Prostate gland (tissue), 2 donors: ENCODE results near the gene BCCIP.

Experiments
- POLR2A ChIP-seq: fragments of 450-650 bp; IDR thresholded peaks from one replicate; pipeline ENCODE4 v1.6.1; 2016; ENCODE audit warnings: antibody characterized with exemption, mild to moderate bottlenecking
- TF ChIP-seq, protein P1 (sequence below), 4 experiments: fragments of 200-600 bp in 2 of 4; fragments of 450-650 bp in 2 of 4; sonication (generic) in 2 of 4; IDR thresholded peaks; 1 replicate in 3 of 4; 2 replicates in 1 of 4; pipeline ENCODE4 v1.5.1; 2016 to 2019; ENCODE audit warnings: antibody characterized with exemption in 4 of 4, mild to moderate bottlenecking in 2 of 4, moderate library complexity in 2 of 4

DNA sequence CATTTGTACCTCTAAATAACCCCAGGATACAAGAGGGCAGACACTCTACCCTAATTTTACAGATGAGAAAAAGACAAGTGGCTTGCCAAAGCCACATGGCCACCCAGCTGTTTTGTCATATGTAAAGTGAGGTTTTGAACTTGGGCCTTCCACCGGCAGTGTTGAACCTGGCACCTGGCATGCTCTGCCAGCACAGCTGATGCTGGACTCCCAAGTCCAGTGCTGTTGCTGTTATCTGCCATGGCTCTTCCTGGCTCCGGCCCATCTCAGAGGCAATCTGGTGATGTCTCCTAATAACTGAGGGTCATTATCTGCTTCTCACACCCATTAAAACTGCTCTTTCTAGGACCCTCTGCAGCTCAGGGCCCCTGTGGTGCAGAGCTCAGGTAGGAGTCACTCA lies 25.0 kb downstream of the BCCIP start:
- TF ChIP-seq, protein P1, sequence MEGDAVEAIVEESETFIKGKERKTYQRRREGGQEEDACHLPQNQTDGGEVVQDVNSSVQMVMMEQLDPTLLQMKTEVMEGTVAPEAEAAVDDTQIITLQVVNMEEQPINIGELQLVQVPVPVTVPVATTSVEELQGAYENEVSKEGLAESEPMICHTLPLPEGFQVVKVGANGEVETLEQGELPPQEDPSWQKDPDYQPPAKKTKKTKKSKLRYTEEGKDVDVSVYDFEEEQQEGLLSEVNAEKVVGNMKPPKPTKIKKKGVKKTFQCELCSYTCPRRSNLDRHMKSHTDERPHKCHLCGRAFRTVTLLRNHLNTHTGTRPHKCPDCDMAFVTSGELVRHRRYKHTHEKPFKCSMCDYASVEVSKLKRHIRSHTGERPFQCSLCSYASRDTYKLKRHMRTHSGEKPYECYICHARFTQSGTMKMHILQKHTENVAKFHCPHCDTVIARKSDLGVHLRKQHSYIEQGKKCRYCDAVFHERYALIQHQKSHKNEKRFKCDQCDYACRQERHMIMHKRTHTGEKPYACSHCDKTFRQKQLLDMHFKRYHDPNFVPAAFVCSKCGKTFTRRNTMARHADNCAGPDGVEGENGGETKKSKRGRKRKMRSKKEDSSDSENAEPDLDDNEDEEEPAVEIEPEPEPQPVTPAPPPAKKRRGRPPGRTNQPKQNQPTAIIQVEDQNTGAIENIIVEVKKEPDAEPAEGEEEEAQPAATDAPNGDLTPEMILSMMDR (IDR thresholded peaks at IDR 0.05): no peak
- TF ChIP-seq POLR2A: no peak
